HFFc6 (cell line): ENCODE results near the gene PPT1. TPM values are rescaled to one million over a fixed set of nuclear protein-coding genes. Genes with fewer than 3 reads are reported as not detected.
"Not testable (repeated sequence)": the region's sequence is repeated elsewhere in the genome, so short reads cannot be mapped to it uniquely, and the experiment has no call there.

ENCODE experiments used
- DNase-seq: peaks from one replicate; pipeline ENCODE4 v3.0.0-alpha.2; 2018
- H3K27ac Mint-ChIP-seq: 2 replicates; pipeline ENCODE4 v1.8.0; 2020; ENCODE audit warnings: mild to moderate bottlenecking, mixed read lengths
- H3K27me3 Mint-ChIP-seq: 2 replicates; pipeline ENCODE4 v1.8.0; 2021; ENCODE audit warnings: mild to moderate bottlenecking, moderate library complexity, mixed read lengths; ENCODE audit not compliant: insufficient read depth
- H3K36me3 Mint-ChIP-seq: 2 replicates; pipeline ENCODE4 v1.8.0; 2021; ENCODE audit warnings: low read depth, mixed read lengths
- H3K4me1 Mint-ChIP-seq: 2 replicates; pipeline ENCODE4 v1.8.0; 2020; ENCODE audit warnings: low read depth, mixed read lengths
- H3K4me3 Mint-ChIP-seq: 2 replicates; pipeline ENCODE4 v1.8.0; 2020; ENCODE audit warnings: mild to moderate bottlenecking, moderate library complexity, mixed read lengths
- H3K9me3 Mint-ChIP-seq: 2 replicates; pipeline ENCODE4 v1.8.0; 2020; ENCODE audit warnings: mild to moderate bottlenecking, mixed read lengths
- total RNA-seq, 6 experiments: library from RNA; stranded (reverse); fragmentation: NEBNext Ultra II Directional; extraction: Animal tissue kit (Norgen Biotek cat#: 25700); gene quantifications; 2 replicates in 1 of 6; 3 replicates in 5 of 6; pipeline ENCODE4 v1.2.3, GENCODE V29; 2021
- TF ChIP-seq, protein P1 (sequence below): fragments of 200-600 bp; sonication (generic); IDR thresholded peaks from 2 replicates; pipeline ENCODE4 v1.5.0; 2021; ENCODE audit warnings: antibody characterized with exemption, mild to moderate bottlenecking

PPT1 gene
- total RNA-seq, 6 experiments from 2014 or later, result 73.1 to 88.8 (median 82.5) TPM

DNA sequence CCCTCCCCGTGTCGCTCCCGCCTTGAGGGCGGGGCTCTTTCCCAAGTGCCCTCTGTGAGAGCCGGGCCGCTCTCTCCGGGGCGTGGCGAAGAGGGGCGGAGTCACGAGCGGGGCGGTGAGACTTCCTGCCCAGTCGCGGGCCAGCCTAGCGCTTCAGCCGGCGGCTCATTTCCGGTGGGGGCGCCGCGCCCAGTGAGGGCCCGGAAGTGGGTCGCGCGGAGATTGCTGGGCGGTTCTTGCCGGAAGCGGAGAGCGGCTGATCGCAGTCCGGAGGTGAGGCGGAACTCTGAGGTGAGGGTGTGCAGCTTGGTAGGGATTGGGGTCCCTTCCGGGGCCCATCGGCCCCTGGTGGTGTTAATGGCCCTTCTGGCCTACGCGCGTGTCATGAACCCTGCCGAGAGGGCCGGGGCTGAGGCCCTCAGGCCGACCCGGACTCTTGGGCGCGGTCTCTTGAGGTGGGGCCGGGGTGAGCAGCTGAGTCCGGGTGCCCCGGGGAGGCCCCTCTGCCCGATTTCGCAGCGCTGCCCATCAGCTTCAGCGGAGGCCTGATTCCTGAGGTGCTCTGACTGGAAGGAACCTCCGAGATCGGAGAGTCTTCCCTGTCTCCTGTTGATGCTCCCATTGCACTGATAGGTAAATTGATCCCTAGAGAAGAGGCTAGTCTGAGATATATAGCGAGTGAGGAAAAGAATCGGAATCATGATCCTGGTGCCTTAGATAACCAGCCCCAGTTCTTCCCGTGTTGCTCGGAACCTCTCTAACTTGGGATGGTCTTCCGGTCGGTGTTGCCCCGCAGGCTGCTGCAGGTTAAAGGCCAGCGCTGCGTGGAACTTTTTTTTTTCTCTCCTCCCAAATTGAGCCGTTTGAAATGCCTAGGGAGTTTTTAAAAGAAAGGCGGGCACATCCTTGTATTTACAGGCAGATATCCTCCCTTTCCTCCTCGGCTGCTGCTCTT lies 56.3 kb downstream of the PPT1 start, which contains the start of gene CAP1:
Gene CAP1 (plus strand): TSS at position 219 of the 955 bp plus-strand sequence. CDS start 18,618 bp downstream, outside the sequence.
- Mint-ChIP-seq H3K4me3 (peak within 1 kb of the TSS; percentile 95), H3K27ac (peak within 1 kb of the TSS; percentile 99), H3K27me3 (no peaks in the 10 kb centered on the region; the same call in 1 of the 2 replicates), H3K9me3 (no peaks in the 10 kb centered on the region), H3K36me3 (peaks cover 44% of the 10 kb centered on the region), H3K4me1 (peaks cover 76% of the 10 kb centered on the region)
- TF ChIP-seq, protein P1, sequence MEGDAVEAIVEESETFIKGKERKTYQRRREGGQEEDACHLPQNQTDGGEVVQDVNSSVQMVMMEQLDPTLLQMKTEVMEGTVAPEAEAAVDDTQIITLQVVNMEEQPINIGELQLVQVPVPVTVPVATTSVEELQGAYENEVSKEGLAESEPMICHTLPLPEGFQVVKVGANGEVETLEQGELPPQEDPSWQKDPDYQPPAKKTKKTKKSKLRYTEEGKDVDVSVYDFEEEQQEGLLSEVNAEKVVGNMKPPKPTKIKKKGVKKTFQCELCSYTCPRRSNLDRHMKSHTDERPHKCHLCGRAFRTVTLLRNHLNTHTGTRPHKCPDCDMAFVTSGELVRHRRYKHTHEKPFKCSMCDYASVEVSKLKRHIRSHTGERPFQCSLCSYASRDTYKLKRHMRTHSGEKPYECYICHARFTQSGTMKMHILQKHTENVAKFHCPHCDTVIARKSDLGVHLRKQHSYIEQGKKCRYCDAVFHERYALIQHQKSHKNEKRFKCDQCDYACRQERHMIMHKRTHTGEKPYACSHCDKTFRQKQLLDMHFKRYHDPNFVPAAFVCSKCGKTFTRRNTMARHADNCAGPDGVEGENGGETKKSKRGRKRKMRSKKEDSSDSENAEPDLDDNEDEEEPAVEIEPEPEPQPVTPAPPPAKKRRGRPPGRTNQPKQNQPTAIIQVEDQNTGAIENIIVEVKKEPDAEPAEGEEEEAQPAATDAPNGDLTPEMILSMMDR, result no peak
- DNase-seq, result peak; percentile 97

- H3K9me3 Mint-ChIP-seq, result no peaks in the 10 kb centered on the region
- TF ChIP-seq, protein P1, result no peak
- H3K27me3 Mint-ChIP-seq, result no peaks in the 10 kb centered on the region; the same call in 1 of the 2 replicates
- H3K36me3 Mint-ChIP-seq, result peaks cover 36% of the 10 kb centered on the region
- H3K4me3 Mint-ChIP-seq, result peak overlapping the region; percentile 95
- peaks cover 68% of the 10 kb centered on the region for H3K4me1 Mint-ChIP-seq
- DNase-seq, result peak; percentile 71
- peak overlapping the region; percentile 99 for H3K27ac Mint-ChIP-seq
Measured at GRCh38 chr1:40039757-40040510, 57.1 kb downstream of the PPT1 start.

GRCh38 chr1:40039245-40039756 lies 57.8 kb downstream of the PPT1 start:
- peaks cover 34% of the 10 kb centered on the region for H3K36me3 Mint-ChIP-seq
- TF ChIP-seq, protein P1, result peak; percentile 56
- no peaks in the 10 kb centered on the region for H3K9me3 Mint-ChIP-seq
- peak; percentile 51 for DNase-seq
- peak overlapping the region; percentile 99 for H3K27ac Mint-ChIP-seq
- H3K4me1 Mint-ChIP-seq, result peaks cover 64% of the 10 kb centered on the region
- H3K27me3 Mint-ChIP-seq, result no peaks in the 10 kb centered on the region; the same call in 1 of the 2 replicates
- H3K4me3 Mint-ChIP-seq, result peak overlapping the region; percentile 95

DNA sequence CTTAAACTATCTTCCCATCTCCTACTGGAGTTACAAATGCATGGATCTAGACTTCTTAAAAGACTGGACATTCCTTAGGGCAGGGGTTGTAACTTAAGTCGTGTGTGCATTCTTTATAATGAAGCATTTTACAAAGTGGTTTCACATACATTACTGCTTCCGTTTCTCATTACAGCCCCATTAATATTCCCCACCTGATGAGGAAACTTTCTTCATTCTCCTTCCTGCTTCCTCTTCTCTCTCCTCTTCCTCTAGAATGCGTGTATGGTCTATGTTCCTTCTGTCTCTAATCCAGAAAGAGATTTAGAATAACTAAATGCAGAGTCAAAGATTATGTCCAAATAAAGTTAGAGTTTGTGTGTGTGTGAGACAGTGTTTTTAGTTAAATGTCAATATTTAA lies 58.4 kb downstream of the PPT1 start:
- Mint-ChIP-seq H3K4me1 (peaks cover 58% of the 10 kb centered on the region), H3K36me3 (peaks cover 28% of the 10 kb centered on the region), H3K27me3 (no peaks in the 10 kb centered on the region; the same call in 1 of the 2 replicates), H3K9me3 (no peaks in the 10 kb centered on the region), H3K27ac (peak overlapping the region; percentile 99; the same call in 1 of the 2 replicates), H3K4me3 (no peak overlapping the region)
- TF ChIP-seq, protein P1, result no peak
- no peak for DNase-seq

GRCh38 chr1:40037254-40037653 lies 59.8 kb downstream of the PPT1 start:
- not testable (repeated sequence) for H3K27me3 Mint-ChIP-seq, DNase-seq, H3K27ac Mint-ChIP-seq, H3K9me3 Mint-ChIP-seq, H3K4me3 Mint-ChIP-seq
- Mint-ChIP-seq H3K36me3 (peaks cover 15% of the 10 kb centered on the region), H3K4me1 (peaks cover 48% of the 10 kb centered on the region)
